Urothelium cell line (cell line): Measurements from ENCODE around the gene TSNAXIP1.
A peak's percentile ranks its signal among the peaks of the same experiment; 100 is the strongest.
"Not testable (repeated sequence)": the region's sequence is repeated elsewhere in the genome, so short reads cannot be mapped to it uniquely, and the experiment has no call there.

Experiments used
- DNase-seq: peaks from one replicate; pipeline ENCODE4 v3.0.0; 2011; ENCODE audit warnings: low spot score, mixed read lengths
- FAIRE-seq: peaks from 2 replicates; lab custom pipeline; 2011; peaks lifted over from hg19 to GRCh38; lab: Jason Lieb, UNC

Gene TSNAXIP1

DNA sequence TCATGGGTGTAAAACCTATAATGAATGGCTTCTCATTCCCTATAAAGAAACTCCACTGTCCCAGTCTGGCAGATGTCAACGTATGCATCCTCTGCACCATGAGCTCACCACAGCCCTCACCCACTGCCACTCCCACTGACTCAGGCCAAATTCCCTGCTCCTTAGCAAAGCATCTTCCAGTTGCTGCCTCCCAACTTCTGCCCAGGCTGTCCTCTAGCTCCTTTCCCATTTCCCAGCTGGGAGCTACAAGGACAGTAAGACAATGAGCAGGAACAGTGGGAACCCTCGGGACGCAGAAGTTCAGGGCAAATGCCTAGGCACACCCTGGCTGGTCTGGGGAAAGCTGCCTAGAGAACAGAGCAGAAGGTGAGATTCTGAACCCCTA lies 26.3 kb downstream of the TSNAXIP1 start:
- FAIRE-seq, result no peak
- peak; percentile 41 for DNase-seq

DNA sequence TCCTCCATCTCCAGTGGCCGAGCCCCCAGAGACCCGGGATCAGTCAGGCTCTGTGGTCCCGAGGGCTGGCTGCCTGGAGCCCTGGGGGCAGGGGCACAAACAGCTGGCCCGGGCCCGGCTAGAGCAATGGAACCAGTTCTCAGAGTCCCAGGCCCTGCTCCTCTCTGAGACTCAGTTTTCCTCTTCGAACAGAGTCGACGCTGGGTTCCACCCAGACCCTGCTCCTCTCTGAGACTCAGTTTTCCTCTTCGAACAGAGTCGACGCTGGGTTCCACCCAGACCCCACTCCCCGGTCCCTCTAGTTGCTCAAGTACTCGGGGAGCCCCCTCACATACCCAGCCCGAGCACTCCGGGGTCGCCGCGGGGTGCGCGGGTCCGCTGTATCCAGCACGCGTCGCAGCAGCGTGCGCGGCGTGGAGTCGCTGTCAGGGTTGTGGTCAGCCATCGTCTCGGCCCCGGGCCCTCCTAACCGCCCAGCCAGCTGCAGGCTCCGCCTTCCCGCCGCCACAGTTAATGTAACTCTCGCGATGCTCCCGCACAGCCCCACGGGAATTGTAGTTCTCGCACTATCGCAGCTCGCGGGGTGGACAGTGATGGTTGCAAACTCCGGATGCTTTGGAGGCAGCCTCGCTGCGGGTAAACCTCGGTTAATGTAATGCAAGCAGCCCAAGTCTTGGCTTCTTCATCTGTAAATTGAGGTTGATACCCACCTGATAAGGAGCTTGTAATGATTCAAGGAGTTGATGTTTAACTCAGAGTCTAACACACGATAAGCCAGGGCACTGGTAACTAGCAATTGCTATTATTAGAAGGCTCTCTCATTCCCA lies 26.9 kb downstream of the TSNAXIP1 start:
- peak; percentile 97 for DNase-seq
- peak; percentile 71 for FAIRE-seq

DNA sequence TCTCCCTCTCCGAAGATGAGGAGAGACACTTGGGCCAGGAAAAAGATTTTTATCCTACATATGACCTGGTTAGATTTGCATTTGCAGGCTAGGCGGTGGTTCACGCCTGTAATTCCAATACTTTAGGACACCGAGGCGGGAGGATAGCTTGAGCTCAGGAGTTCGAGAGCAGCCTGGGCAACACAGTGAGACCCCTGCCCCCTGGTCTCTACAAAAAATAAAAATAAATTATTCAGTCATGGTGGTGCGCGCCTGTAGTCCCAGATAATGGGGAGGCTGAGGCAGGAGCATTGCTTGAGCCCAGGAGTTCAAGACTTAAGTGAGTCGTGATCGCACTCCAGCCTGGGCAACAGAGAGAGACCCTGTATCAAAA lies 27.5 kb downstream of the TSNAXIP1 start:
- FAIRE-seq (no peak), DNase-seq (no peak)

DNA sequence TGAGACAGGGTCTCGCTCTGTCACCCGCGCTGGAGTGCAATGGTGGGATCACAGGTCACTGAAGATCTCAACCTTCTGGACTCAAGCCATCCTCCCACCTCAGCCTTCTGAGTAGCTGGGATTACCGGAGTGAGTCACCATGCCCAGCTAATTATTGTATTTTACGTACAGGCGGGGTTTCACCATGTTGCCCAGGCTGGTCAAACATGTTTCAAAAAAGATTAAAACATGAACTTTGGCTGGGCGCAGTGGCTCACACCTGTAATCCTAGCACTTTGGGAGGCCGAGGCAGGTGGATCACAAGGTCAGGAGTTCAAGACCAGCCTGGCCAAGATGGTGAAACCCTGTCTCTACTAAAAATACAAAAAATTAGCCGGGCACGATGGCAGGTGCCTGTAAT lies 30.5 kb downstream of the TSNAXIP1 start:
- not testable (repeated sequence) for DNase-seq, FAIRE-seq

DNA sequence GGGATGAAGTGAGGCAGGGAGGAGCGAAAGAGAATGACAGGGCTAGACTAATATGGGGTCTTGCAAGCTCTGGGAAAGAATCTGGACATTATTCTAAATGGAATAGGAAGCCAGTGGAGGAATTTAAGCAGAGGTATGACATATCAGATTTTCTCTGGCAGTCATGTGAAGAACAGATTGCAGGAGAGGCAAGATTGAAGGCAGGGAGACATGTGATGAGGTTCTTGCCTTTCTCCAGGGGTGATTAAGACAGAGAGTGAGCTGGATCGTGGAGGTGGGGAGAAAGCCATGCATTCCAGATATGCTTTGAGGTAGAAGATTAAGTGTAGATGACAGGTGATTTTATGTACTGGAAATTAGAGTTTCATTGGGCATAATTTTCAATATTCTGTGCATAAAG lies 31.1 kb downstream of the TSNAXIP1 start:
- DNase-seq, result no peak
- no peak for FAIRE-seq

DNA sequence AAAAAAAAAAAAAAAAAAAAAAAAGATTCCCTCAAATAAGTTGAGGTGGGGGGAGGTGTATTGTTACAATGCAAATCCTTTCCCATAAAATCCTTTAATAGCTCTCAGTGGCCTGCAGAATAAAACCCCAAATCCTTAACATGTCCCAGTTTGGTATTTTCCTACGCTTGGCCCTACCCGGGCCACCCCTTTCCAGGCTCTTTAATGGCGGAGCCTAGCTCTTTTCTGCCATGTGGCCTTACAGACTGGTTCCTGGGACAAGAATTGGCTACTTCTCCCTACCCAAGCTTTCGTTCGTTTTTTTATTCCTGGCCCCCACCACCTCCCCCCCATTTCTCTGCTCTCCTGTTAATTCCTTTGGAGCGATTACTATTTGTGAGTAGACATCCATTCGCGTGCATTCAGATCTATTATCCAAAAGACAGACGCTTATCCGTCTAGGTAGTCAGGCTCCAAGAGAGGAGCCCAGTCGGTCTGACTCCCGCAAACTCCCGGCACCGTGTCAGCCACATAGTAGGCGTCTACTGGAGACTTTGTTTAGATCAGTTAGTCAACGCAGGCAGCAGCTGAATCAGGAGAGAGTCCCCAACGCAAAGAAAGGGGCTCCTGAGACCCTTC lies 34.6 kb downstream of the TSNAXIP1 start:
- no peak for FAIRE-seq
- no peak for DNase-seq

DNA sequence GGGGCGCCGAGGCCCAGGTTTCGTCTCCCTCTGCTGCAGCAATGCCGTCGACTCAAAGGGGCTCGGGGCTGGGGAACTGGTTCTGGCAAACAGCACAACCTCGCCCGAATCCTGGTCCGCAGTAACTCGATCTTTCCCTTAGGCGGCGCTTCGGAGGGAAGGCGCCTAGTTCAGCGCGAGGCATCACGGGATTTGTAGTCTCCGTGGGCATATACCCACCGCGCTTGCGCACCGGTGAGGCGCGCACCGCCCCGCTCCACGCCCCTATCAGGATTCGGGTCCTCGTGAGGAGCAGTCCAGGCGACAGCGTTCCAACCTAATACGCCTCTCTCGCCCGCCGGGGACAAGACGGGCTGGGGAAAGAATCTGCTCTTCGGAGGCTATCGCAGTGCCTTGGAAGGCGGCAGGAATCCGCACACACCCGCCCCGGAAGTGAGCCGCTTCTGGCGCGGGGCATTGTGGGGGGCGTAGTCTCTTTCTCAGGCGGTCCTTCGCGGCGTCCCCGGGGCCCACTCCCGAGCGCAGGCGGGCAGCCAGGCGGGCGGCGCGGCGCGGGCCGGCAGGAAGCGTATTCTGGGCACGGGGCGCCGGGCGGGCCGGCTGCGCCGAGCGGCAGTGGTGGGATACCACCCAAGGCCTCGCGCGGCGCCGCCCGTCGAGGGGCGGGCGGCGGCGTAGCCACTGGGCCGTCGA lies 35.3 kb downstream of the TSNAXIP1 start, which contains the start of gene THAP11:
THAP11 (plus strand) TSS at position 505 of the 693 bp plus-strand sequence. CDS start 235 bp downstream, outside the sequence.
- DNase-seq (peak; percentile 94), FAIRE-seq (no peak)

DNA sequence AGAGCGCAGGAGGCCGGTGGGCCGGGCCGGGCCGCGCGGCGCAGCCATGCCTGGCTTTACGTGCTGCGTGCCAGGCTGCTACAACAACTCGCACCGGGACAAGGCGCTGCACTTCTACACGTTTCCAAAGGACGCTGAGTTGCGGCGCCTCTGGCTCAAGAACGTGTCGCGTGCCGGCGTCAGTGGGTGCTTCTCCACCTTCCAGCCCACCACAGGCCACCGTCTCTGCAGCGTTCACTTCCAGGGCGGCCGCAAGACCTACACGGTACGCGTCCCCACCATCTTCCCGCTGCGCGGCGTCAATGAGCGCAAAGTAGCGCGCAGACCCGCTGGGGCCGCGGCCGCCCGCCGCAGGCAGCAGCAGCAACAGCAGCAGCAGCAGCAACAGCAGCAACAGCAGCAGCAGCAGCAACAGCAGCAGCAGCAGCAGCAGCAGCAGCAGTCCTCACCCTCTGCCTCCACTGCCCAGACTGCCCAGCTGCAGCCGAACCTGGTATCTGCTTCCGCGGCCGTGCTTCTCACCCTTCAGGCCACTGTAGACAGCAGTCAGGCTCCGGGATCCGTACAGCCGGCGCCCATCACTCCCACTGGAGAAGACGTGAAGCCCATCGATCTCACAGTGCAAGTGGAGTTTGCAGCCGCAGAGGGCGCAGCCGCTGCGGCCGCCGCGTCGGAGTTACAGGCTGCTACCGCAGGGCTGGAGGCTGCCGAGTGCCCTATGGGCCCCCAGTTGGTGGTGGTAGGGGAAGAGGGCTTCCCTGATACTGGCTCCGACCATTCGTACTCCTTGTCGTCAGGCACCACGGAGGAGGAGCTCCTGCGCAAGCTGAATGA lies 36.0 kb downstream of the TSNAXIP1 start:
- DNase-seq, result peak; percentile 39

DNA sequence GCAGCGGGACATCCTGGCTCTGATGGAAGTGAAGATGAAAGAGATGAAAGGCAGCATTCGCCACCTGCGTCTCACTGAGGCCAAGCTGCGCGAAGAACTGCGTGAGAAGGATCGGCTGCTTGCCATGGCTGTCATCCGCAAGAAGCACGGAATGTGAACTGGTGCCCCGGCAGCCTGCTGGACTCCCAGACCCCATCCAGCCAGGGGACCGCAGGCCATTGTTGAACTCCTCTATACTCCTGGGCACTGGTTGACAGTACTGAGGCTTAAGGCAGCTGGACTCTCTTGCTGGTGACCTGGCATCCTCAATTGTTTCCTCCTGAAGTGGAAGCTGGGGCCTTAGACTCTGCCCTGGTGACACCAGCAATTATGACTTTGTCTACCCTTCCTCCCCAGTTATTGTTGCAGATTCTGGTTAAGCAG lies 36.7 kb downstream of the TSNAXIP1 start:
- no peak for DNase-seq
- no peak for FAIRE-seq

More for the DNA sequence above, 36.0 kb downstream of the TSNAXIP1 start:
- no peak for FAIRE-seq

DNA sequence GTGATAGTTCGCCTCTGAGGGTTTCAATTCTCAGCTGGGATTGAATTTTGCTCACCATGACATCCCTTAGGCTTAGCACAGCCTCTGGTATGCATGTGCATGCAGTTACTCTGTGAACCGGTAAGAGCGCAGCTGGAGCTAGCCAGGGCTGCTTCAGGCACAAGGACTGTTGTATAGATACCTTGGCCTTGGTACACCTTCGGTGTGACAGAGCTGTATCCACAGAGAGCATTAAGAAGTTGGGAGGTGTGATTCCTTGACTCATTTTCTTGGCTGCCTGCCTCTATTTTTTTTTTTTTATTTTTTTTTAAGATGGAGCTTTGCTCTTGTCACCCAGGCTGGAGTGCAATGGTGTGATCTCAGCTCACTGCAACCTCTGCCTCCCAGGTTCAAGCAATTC lies 37.8 kb downstream of the TSNAXIP1 start:
- DNase-seq (no peak), FAIRE-seq (no peak)

DNA sequence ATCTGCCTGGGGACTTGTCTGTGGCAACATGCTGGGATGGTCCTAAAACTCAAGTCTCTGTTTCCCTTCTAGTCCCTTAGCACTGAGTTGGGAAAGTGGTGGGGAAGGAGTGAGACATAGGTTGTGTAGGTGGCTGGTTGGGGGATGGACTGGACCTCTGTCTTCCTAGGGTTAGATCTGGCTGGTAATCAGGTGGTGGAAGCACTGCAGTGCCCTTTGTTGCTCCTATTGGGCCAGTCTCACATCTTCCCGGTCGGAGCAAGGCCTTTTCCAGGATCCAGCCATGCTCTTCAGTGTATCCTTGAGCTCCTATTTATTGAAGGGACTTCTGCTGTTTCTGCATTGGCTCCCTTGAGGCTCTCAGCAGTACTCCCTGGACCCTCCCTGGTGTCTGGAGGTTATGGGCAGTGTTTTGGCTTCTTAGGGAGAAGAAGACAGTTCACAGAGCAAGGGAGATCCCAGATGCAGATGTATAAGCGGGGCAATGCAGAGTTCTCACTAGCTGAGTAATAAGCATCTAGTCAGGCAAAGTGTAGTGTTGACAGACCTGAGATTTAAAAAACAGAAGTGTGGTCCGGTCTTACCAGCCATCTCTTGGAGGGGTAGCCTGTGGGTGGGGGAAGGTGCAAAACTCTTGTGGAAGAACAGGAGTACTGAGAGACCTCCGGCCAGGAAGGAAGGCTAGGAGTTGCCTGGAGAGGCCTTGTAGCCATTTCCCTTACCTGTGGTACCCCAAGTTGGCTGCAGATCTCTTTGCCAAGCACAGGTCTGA lies 38.8 kb downstream of the TSNAXIP1 start:
- FAIRE-seq (no peak), DNase-seq (no peak)

DNA sequence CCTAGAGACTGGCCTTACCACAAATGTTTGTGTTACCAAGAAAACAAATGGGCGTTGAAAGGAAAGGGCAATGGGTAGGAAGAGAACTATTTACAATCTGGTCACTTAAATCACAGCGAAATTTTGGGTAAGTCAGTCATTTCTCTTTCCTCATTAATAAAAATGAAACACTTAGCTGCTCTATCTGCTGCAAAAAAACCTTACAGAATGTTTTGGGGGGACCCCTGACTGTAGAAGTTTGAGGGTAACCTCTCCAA lies 39.3 kb downstream of the TSNAXIP1 start:
- FAIRE-seq (no peak), DNase-seq (no peak)

DNA sequence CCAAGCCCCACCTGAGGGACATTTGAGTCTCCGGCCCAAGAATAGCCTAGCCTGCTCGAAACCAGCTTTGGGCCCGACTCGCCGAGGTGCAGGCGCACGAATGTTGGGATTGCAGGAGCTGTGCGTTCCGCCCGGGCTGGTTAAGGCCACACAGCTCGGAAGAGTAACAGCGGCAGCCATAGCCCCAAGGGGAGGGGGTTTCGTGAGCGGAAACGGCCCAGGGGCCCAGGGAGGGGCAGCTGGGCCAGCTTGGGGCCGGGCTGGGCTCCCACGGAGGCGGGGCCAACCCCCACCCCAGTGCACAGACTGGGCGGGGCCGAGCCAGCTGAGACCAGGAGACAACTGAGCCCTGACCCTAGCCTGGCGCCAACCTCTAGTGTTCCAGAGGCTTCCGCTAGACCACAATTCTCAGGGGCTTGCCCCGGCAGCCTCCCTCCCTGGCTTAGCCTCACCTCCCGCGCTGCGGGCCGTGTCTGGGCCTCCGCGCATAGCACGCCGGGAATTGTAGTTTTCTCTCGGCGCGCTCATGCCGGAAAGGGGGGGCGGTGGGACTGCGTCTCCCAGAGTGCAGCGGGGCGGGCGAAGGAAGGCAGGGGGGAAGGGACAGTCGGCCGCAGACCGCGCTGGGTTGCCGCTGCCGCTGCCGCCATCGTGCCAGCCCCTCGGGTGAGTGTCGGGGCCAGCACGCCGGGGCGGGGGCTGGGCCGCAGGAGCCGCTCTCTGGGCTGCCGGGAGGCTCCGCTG lies 39.8 kb downstream of the TSNAXIP1 start, which contains the start of gene NUTF2:
NUTF2 (plus strand) TSS at position 614 of the 744 bp plus-strand sequence. CDS start 18,198 bp downstream, outside the sequence.
- DNase-seq, result peak; percentile 96
- no peak for FAIRE-seq

DNA sequence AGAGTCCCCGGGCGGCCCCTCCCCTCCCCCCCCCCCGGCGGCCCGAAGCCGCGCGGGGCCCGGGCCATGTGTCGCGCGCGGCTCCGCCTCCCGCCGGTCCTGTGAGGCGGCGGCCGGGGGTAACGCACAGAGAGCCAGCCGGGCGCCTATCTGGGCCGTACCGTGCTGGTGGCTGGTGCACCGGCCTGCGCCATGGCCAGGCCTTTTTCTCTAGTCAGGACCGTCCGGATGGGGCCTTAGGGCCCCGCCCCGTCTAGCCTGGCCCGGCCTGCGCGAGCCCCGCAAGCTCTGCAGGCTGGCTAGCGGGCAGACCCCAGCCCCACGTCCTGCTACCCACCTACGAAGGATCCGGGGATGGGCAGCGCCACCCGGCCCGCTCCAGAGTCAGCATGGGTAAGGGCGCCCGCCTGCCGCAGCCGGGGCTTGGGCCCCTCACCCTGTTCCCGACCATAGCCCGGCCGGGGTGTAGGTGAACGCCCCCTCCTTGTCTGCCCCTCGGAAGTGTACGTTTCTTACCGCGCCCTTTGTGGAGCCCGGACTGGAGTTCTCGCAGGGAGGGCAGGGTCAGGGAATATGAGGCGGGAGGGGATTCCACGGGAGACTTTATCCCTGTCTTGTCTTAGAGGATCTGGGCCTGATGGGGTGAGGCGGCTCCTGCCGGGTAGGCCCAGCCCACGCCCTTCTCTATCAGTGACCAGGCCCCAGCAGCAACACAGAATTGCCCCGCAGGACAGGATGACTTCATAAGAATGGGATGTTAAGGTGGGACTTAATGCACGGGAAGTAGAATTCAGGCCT lies 40.6 kb downstream of the TSNAXIP1 start, which contains the start of gene CENPT:
CENPT (minus strand) TSS at position 630 of the 798 bp plus-strand sequence. CDS start 13,834 bp downstream, outside the sequence.
- DNase-seq (peak; percentile 75), FAIRE-seq (no peak)

DNA sequence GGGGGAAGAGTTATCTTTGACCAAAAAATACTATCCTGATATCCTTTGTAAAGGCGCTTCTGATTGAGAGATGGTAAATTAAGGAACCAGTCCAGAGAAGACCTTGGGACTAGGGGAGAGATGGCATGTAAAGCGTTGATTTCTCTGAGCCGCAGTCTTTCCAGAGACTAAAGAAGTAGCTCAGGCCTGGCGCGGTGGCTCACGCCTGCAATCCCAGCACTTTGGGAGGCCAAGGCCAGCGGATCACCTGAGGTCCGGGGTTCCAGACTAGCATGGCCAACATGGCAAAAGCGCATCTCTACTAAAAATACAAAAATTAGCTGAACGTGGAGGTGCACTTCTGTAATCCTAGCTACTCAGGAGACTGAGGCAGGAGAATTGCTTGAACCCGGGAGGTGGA lies 41.4 kb downstream of the TSNAXIP1 start:
- no peak for FAIRE-seq
- DNase-seq, result no peak

DNA sequence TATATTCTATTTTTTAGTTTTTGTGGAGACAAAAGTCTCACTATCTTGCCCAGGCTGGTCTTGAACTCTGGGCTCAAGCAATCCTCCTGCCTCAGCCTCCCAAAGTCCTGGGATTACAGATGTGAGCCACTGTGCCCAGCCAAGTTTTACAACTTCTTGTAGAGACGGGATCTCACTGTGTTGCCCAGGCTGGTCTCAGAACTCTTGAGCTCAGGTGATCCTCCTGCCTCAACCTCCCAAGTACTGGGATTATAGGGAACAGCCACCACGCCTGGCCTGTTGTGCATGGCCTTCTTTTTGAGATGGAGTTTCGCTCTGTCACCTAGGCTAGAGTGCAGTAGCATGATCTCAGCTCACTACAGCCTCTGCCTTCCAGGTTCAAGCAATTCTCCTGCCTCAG lies 47.0 kb downstream of the TSNAXIP1 start:
- no peak for DNase-seq
- no peak for FAIRE-seq

DNA sequence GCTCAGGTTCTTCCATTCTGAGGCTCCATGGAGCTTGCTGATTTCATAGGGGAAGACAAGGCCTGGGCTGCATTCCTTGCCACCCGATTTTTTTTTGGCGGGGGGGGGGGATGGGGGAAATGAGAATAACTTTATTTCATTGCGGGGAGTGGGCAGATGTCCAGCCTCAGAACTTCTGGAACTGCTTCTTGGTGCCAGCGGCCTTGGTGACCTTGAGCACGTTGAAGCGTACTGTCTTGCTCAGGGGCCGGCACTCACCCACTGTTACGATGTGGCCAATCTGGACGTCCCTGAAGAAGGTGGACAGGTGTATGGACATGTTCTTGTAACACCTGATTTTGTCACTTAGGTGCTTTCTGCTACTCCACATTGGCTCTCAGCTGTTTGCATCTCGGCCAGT lies 49.1 kb downstream of the TSNAXIP1 start:
- DNase-seq, result no peak
- no peak for FAIRE-seq

DNA sequence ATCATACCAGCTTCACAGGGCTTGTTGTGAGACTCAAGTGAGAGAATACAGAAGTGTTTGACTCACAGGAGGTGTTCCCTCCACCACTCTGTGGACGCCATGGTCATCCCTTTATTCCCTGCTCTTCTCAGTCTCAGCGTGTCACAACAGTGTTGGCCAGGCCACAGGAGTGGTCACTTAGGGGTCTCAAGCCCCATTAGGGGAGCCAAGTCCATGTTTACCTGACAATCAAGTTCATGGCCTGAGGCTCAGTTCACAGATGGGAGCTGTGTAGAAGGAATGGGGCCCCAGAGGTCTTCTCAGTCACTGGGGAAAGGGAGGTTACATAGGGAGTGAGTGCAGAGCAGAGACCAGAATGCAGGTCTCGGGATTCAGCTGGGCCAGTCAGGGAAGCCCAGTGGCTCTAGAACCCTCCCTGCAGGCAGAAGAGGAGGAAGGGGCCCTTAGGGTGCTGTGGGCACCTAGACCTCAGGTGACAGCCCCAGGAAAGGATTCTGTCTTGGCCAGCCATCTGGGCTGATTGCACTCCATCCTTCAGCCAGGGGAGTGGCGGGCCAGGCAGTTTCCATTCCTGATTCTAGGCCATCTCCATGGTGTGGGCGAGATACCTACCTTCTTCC lies 50.3 kb downstream of the TSNAXIP1 start:
- DNase-seq (no peak), FAIRE-seq (no peak)
